Type B pancreatic cell (in vitro differentiated cells): ENCODE data around the gene FAM13A. TPM values are rescaled to one million over a fixed set of nuclear protein-coding genes. Genes with fewer than 3 reads are reported as not detected.
A peak's percentile ranks its signal among the peaks of the same experiment; 100 is the strongest.

Experiments
- DNase-seq: peaks from one replicate; pipeline ENCODE4 v3.0.0; 2021; ENCODE audit warnings: mixed read lengths; ENCODE audit not compliant: unreplicated experiment; ENCODE audit errors: extremely low spot score
- H3K27ac Mint-ChIP-seq: 2 replicates; pipeline ENCODE4 v1.8.0; 2021; ENCODE audit warnings: mild to moderate bottlenecking, mixed read lengths
- H3K27me3 Mint-ChIP-seq: 2 replicates; pipeline ENCODE4 v1.8.0; 2021; ENCODE audit warnings: mixed read lengths
- H3K36me3 Mint-ChIP-seq: 2 replicates; pipeline ENCODE4 v1.8.0; 2021; ENCODE audit warnings: mixed read lengths
- H3K4me1 Mint-ChIP-seq: one replicate; pipeline ENCODE4 v1.8.0; 2021; ENCODE audit warnings: mixed read lengths; ENCODE audit not compliant: unreplicated experiment
- H3K4me3 Mint-ChIP-seq: 2 replicates; pipeline ENCODE4 v1.8.0; 2021; ENCODE audit warnings: mild to moderate bottlenecking, mixed read lengths
- H3K9me3 Mint-ChIP-seq: 2 replicates; pipeline ENCODE4 v1.8.0; 2021; ENCODE audit warnings: mixed read lengths
- total RNA-seq: library from RNA; stranded (reverse); gene quantifications from 2 replicates; pipeline ENCODE4 v1.2.1, GENCODE V29; 2021; ENCODE audit warnings: low replicate concordance
- TF ChIP-seq, protein P1 (sequence below): fragments of 200-600 bp; sonication (generic); conservative IDR thresholded peaks from 2 replicates; pipeline ENCODE4 v1.5.0; 2021; ENCODE audit warnings: antibody characterized with exemption, mild to moderate bottlenecking

FAM13A gene
- total RNA-seq, 1 donor from 2014 or later = 29.5 TPM

DNA sequence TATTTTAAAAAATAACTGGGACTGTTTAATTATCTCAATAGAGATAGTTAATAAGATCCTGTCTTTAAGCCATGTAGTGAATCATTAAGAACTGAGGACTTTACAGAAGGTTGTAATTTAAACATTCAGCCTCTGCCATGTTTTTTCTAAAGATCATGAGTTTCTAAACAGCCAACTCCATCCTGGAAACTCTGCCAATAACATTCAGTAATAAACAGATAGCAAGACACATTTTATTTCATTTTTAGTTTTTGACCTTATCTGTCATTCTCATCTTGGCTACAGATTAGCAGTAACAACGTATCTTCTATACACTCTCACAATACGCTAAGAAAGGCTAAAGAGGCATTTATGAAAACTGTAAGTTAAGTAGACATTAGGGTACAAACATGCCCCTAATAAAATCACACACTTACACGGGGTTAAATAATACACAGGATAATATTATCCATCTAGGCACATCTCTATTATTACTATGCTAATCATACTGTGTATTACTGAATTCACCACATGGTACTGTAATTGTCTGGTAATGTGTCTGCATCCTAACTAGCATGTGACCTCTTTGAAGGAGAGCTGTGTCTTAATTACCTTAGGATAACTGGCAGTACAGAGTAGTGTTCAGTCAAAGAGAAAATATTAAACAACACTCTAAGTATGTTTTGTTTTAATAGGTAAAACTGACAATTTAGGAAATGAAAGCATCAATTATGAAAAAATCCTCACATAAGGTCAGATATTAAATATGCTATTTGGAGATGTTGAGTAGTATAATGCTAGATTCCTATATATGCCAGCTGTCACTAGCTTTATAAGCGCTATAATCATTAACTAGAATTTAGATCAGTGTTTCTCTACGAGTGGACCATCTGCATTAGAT, 236.9 kb downstream of the FAM13A start:
- Mint-ChIP-seq H3K27ac (peak overlapping the region; percentile 57), H3K27me3 (no peaks in the 10 kb centered on the region), H3K36me3 (peaks cover 4% of the 10 kb centered on the region), H3K4me3 (peak overlapping the region; percentile 86), H3K9me3 (no peaks in the 10 kb centered on the region), H3K4me1 (peaks cover 43% of the 10 kb centered on the region)
- DNase-seq = no peak
- TF ChIP-seq, protein P1, sequence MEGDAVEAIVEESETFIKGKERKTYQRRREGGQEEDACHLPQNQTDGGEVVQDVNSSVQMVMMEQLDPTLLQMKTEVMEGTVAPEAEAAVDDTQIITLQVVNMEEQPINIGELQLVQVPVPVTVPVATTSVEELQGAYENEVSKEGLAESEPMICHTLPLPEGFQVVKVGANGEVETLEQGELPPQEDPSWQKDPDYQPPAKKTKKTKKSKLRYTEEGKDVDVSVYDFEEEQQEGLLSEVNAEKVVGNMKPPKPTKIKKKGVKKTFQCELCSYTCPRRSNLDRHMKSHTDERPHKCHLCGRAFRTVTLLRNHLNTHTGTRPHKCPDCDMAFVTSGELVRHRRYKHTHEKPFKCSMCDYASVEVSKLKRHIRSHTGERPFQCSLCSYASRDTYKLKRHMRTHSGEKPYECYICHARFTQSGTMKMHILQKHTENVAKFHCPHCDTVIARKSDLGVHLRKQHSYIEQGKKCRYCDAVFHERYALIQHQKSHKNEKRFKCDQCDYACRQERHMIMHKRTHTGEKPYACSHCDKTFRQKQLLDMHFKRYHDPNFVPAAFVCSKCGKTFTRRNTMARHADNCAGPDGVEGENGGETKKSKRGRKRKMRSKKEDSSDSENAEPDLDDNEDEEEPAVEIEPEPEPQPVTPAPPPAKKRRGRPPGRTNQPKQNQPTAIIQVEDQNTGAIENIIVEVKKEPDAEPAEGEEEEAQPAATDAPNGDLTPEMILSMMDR = no peak

DNA sequence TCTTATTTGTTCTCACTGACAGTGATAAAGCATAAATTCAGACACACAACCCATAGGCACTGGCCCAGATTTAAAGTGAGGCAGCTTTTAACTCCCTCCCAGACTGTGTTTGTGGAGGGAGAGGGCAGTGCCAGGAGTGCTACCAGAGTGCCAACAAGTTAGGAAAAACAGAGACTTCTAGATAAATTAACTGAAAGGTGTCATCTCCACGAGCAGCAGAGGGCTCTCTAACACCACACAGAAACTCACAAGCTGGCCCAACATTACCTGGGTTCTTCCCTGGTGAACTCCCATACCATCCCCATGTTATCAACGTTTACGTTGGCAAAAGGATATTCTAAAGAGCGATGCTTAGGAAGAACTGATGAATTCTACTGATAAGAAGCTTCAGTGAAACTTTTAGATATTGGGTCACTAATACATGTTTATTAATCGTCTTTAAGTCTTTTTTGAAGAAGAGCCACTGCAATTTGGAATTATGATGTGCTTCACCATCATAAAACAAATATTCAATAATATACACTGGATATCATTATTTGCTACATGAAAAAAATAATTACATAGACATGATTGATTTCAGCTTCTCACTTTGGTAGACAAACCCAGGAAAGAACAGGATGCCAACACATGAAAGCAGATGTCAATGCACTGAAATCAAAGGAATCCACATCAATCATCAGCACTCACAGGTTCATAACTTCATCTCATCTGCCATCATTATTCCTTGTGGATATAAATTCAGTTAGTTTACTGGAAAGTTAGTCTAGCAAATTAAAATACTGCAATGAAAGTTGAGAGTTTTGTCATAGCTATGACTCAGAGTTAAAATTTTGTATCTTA, 238.1 kb downstream of the FAM13A start:
- no peak for DNase-seq
- peak overlapping the region; percentile 40 for H3K4me3 Mint-ChIP-seq
- H3K4me1 Mint-ChIP-seq = peaks cover 43% of the 10 kb centered on the region
- TF ChIP-seq, protein P1 = peak; percentile 63
- H3K27ac Mint-ChIP-seq = peak overlapping the region; percentile 68
- H3K9me3 Mint-ChIP-seq = no peaks in the 10 kb centered on the region
- H3K27me3 Mint-ChIP-seq = no peaks in the 10 kb centered on the region
- H3K36me3 Mint-ChIP-seq = peaks cover 4% of the 10 kb centered on the region

DNA sequence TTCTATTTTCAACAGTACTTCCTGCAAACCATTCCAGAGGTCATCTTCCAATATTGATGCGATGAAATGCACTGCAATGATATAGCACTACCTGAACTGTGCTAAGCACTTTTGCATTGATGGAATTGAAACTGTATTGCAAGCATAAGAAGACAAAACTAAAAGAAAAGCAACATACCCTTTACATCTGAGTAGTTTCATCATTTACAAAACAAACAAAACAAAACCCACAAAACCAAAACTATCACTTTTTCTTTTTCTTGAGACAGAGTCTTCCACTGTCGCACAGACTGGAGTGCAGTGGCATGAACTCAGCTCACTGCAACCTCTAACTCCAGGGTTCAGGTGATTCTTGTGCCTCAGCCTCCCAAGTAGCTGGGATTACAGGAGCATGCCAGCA, 239.2 kb downstream of the FAM13A start:
- Mint-ChIP-seq H3K9me3 (no peaks in the 10 kb centered on the region), H3K4me1 (peaks cover 34% of the 10 kb centered on the region), H3K4me3 (no peak overlapping the region), H3K27me3 (no peaks in the 10 kb centered on the region), H3K36me3 (peaks cover 4% of the 10 kb centered on the region), H3K27ac (no peak overlapping the region)
- TF ChIP-seq, protein P1 = no peak
- DNase-seq = no peak

DNA sequence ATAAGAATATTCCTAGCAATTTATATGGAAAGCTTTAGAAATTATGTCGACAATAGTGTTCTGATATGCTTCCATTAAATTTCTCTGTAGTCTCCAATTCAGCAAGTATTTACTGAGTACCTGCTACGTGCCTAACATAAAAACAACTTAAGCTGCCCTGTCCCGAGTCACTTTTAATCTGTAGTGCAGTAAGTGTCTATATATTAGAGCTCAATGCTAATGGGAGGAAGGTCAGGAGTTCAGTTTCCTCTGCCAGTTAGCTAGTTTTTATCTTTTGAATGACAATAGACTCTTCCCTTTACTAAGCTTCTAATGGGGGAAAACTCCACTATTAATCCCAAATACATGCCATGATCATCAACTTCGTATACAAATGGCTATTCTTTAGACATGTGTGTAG, 240.6 kb downstream of the FAM13A start:
- TF ChIP-seq, protein P1 = no peak
- no peak for DNase-seq
- Mint-ChIP-seq H3K9me3 (no peaks in the 10 kb centered on the region), H3K4me1 (peaks cover 34% of the 10 kb centered on the region), H3K27ac (no peak overlapping the region), H3K36me3 (peaks cover 4% of the 10 kb centered on the region), H3K27me3 (no peaks in the 10 kb centered on the region), H3K4me3 (no peak overlapping the region)

DNA sequence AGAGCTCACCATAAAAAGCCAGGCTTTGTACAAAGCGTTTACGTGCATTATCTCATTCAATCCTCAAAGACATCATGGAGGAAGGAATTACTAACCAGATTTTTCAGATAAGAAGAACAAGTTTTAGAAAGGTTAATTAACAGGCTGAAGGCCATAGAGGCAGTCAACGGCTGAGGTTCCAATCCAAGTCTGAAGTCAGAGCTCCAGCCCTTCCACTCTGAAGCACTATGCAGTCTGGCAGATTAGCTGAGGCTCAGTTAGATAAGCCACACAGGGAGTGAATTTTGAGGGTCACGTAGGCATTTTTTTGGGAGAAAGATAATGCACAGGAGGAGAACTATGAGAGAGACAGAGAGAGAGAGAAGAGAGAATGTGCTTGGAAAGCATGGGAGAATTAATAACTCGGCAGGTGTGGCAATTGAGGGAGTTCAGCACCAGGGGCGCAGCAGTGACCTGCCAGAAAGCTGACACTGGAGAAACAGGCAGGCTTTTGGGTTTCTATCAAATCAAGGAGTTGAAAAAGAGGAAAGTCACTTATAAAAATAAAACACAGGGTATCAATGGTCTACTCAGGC, 242.9 kb downstream of the FAM13A start:
- Mint-ChIP-seq H3K4me3 (peak overlapping the region; percentile 1), H3K36me3 (peaks cover 4% of the 10 kb centered on the region), H3K27me3 (no peaks in the 10 kb centered on the region), H3K9me3 (no peaks in the 10 kb centered on the region), H3K27ac (no peak overlapping the region), H3K4me1 (peaks cover 35% of the 10 kb centered on the region)
- DNase-seq = no peak
- TF ChIP-seq, protein P1 = no peak
